ENCODE results near the gene ETS1.

ETS1 gene

GRCh38 chr11:128462922-128463321, 124.4 kb downstream of the ETS1 start:
- Mint-ChIP-seq H3K9me3 (no peaks in the 10 kb centered on the region), H3K27me3 (ENCODE audit: low read depth, poor library complexity) (no peaks in the 10 kb centered on the region), H3K36me3 (ENCODE audit: low read depth) (peaks cover 79% of the 10 kb centered on the region), H3K4me1 (peaks cover 53% of the 10 kb centered on the region), H3K27ac (peak overlapping the region; percentile 84), H3K4me3 (no peak overlapping the region)
- no peak for TF ChIP-seq CTCF (IDR thresholded peaks at IDR 0.05)
- no peak for DNase-seq

GRCh38 chr11:128462189-128462588, 125.2 kb downstream of the ETS1 start:
- no peaks in the 10 kb centered on the region for H3K27me3 Mint-ChIP-seq (ENCODE audit: low read depth, poor library complexity)
- H3K36me3 Mint-ChIP-seq (ENCODE audit: low read depth): peaks cover 80% of the 10 kb centered on the region
- no peak for TF ChIP-seq CTCF (IDR thresholded peaks at IDR 0.05)
- H3K4me3 Mint-ChIP-seq: no peak overlapping the region
- no peak overlapping the region for H3K27ac Mint-ChIP-seq
- H3K9me3 Mint-ChIP-seq: no peaks in the 10 kb centered on the region
- H3K4me1 Mint-ChIP-seq: peaks cover 48% of the 10 kb centered on the region
- no peak for DNase-seq

GRCh38 chr11:128458321-128458720, 129.0 kb downstream of the ETS1 start:
- Mint-ChIP-seq H3K4me1 (peaks cover 36% of the 10 kb centered on the region), H3K27me3 (ENCODE audit: low read depth, poor library complexity) (peaks cover 2% of the 10 kb centered on the region), H3K4me3 (no peak overlapping the region), H3K27ac (no peak overlapping the region), H3K36me3 (ENCODE audit: low read depth) (peaks cover 63% of the 10 kb centered on the region), H3K9me3 (no peaks in the 10 kb centered on the region)
- no peak for TF ChIP-seq CTCF (IDR thresholded peaks at IDR 0.05)
- DNase-seq: no peak

GRCh38 chr11:128457874-128458273, 129.5 kb downstream of the ETS1 start:
- no peak overlapping the region for H3K27ac Mint-ChIP-seq
- H3K27me3 Mint-ChIP-seq (ENCODE audit: low read depth, poor library complexity): peaks cover 2% of the 10 kb centered on the region
- H3K4me3 Mint-ChIP-seq: no peak overlapping the region
- H3K36me3 Mint-ChIP-seq (ENCODE audit: low read depth): peaks cover 59% of the 10 kb centered on the region
- H3K9me3 Mint-ChIP-seq: no peaks in the 10 kb centered on the region
- TF ChIP-seq CTCF (IDR thresholded peaks at IDR 0.05): no peak
- H3K4me1 Mint-ChIP-seq: peaks cover 36% of the 10 kb centered on the region
- no peak for DNase-seq

GRCh38 chr11:128456566-128457268, 130.6 kb downstream of the ETS1 start:
- DNase-seq: no peak
- peaks cover 47% of the 10 kb centered on the region for H3K36me3 Mint-ChIP-seq (ENCODE audit: low read depth)
- H3K9me3 Mint-ChIP-seq: no peaks in the 10 kb centered on the region
- H3K4me1 Mint-ChIP-seq: peaks cover 40% of the 10 kb centered on the region
- TF ChIP-seq CTCF (IDR thresholded peaks at IDR 0.05): no peak
- H3K27me3 Mint-ChIP-seq (ENCODE audit: low read depth, poor library complexity): peaks cover 2% of the 10 kb centered on the region
- H3K4me3 Mint-ChIP-seq: no peak overlapping the region
- no peak overlapping the region for H3K27ac Mint-ChIP-seq

GRCh38 chr11:128455766-128456165, 131.6 kb downstream of the ETS1 start:
- H3K9me3 Mint-ChIP-seq: no peaks in the 10 kb centered on the region
- TF ChIP-seq CTCF (IDR thresholded peaks at IDR 0.05): no peak
- H3K27ac Mint-ChIP-seq: no peak overlapping the region
- peaks cover 2% of the 10 kb centered on the region for H3K27me3 Mint-ChIP-seq (ENCODE audit: low read depth, poor library complexity)
- H3K4me3 Mint-ChIP-seq: no peak overlapping the region
- H3K36me3 Mint-ChIP-seq (ENCODE audit: low read depth): peaks cover 37% of the 10 kb centered on the region
- DNase-seq: no peak
- peaks cover 38% of the 10 kb centered on the region for H3K4me1 Mint-ChIP-seq

All from nephron progenitor cell (in vitro differentiated cells).